Measurements from ENCODE around the gene POTEH.
"Not testable (repeated sequence)": the region's sequence is repeated elsewhere in the genome, so short reads cannot be mapped to it uniquely, and the experiment has no call there.

The POTEH gene

GRCh38 chr22:15689749-15690125 is at the start of gene POTEH:
TSS of gene POTEH (plus strand) at chr22:15690026. CDS start at chr22:15690078, 52 bp downstream.
- H3K4me1 Mint-ChIP-seq; H3K4me3 Mint-ChIP-seq; ATAC-seq (replicated peaks); DNase-seq; H3K27ac Mint-ChIP-seq; H3K36me3 Mint-ChIP-seq; H3K9me3 Mint-ChIP-seq; H3K27me3 Mint-ChIP-seq: not testable (repeated sequence)

GRCh38 chr22:15642288-15642861 is 47.5 kb upstream of the POTEH start:
- H3K36me3 Mint-ChIP-seq; H3K27me3 Mint-ChIP-seq; H3K4me1 Mint-ChIP-seq; H3K9me3 Mint-ChIP-seq; H3K27ac Mint-ChIP-seq; ATAC-seq (replicated peaks); DNase-seq; H3K4me3 Mint-ChIP-seq: not testable (repeated sequence)

- not testable (repeated sequence) for H3K27ac Mint-ChIP-seq; H3K9me3 Mint-ChIP-seq; DNase-seq; H3K4me3 Mint-ChIP-seq; H3K27me3 Mint-ChIP-seq; ATAC-seq (replicated peaks); H3K4me1 Mint-ChIP-seq; H3K36me3 Mint-ChIP-seq
Measured at GRCh38 chr22:15651954-15652353, 37.9 kb upstream of the POTEH start.

GRCh38 chr22:15652738-15653137 is 37.1 kb upstream of the POTEH start:
- H3K36me3 Mint-ChIP-seq; H3K27ac Mint-ChIP-seq; H3K4me3 Mint-ChIP-seq; ATAC-seq (replicated peaks); H3K9me3 Mint-ChIP-seq; H3K4me1 Mint-ChIP-seq; H3K27me3 Mint-ChIP-seq; DNase-seq: not testable (repeated sequence)

- not testable (repeated sequence) for H3K9me3 Mint-ChIP-seq; H3K27me3 Mint-ChIP-seq; DNase-seq; H3K4me1 Mint-ChIP-seq; ATAC-seq (replicated peaks); H3K4me3 Mint-ChIP-seq; H3K36me3 Mint-ChIP-seq; H3K27ac Mint-ChIP-seq
Measured at GRCh38 chr22:15653241-15653640, 36.6 kb upstream of the POTEH start.

GRCh38 chr22:15661102-15661501 is 28.7 kb upstream of the POTEH start:
- ATAC-seq (replicated peaks); DNase-seq; H3K4me1 Mint-ChIP-seq; H3K27ac Mint-ChIP-seq; H3K4me3 Mint-ChIP-seq; H3K9me3 Mint-ChIP-seq; H3K36me3 Mint-ChIP-seq; H3K27me3 Mint-ChIP-seq: not testable (repeated sequence)

- H3K36me3 Mint-ChIP-seq; H3K27me3 Mint-ChIP-seq; ATAC-seq (replicated peaks); H3K9me3 Mint-ChIP-seq; H3K4me1 Mint-ChIP-seq; H3K4me3 Mint-ChIP-seq; H3K27ac Mint-ChIP-seq; DNase-seq: not testable (repeated sequence)
Measured at GRCh38 chr22:15664682-15665081, 25.1 kb upstream of the POTEH start.

GRCh38 chr22:15665478-15665877 is 24.3 kb upstream of the POTEH start:
- H3K4me3 Mint-ChIP-seq; H3K36me3 Mint-ChIP-seq; DNase-seq; H3K27me3 Mint-ChIP-seq; H3K9me3 Mint-ChIP-seq; H3K4me1 Mint-ChIP-seq; H3K27ac Mint-ChIP-seq; ATAC-seq (replicated peaks): not testable (repeated sequence)

- not testable (repeated sequence) for H3K4me3 Mint-ChIP-seq; DNase-seq; H3K27ac Mint-ChIP-seq; H3K27me3 Mint-ChIP-seq; H3K36me3 Mint-ChIP-seq; ATAC-seq (replicated peaks); H3K9me3 Mint-ChIP-seq; H3K4me1 Mint-ChIP-seq
Measured at GRCh38 chr22:15669430-15669829, 20.4 kb upstream of the POTEH start.

- not testable (repeated sequence) for DNase-seq; H3K9me3 Mint-ChIP-seq; H3K4me3 Mint-ChIP-seq; ATAC-seq (replicated peaks); H3K27me3 Mint-ChIP-seq; H3K36me3 Mint-ChIP-seq; H3K4me1 Mint-ChIP-seq; H3K27ac Mint-ChIP-seq
Measured at GRCh38 chr22:15679702-15680101, 10.1 kb upstream of the POTEH start.

- H3K36me3 Mint-ChIP-seq, H3K27ac Mint-ChIP-seq, H3K4me1 Mint-ChIP-seq, H3K27me3 Mint-ChIP-seq, H3K4me3 Mint-ChIP-seq, DNase-seq, H3K9me3 Mint-ChIP-seq: not testable (repeated sequence)
- peak; percentile 55 to 69 for ATAC-seq (replicated peaks)
Measured at GRCh38 chr22:15684115-15684514, 5.7 kb upstream of the POTEH start.

GRCh38 chr22:15684695-15685094 is 5.1 kb upstream of the POTEH start:
- not testable (repeated sequence) for H3K36me3 Mint-ChIP-seq, DNase-seq, H3K27ac Mint-ChIP-seq, H3K27me3 Mint-ChIP-seq, H3K4me1 Mint-ChIP-seq, H3K4me3 Mint-ChIP-seq, H3K9me3 Mint-ChIP-seq
- ATAC-seq (replicated peaks): peak; percentile 68 to 82

- not testable (repeated sequence) for ATAC-seq (replicated peaks); H3K4me3 Mint-ChIP-seq; H3K9me3 Mint-ChIP-seq; H3K27me3 Mint-ChIP-seq; DNase-seq; H3K27ac Mint-ChIP-seq; H3K4me1 Mint-ChIP-seq; H3K36me3 Mint-ChIP-seq
Measured at GRCh38 chr22:15685641-15686040, 4.2 kb upstream of the POTEH start.

GRCh38 chr22:15687086-15687485 is 2.7 kb upstream of the POTEH start:
- H3K9me3 Mint-ChIP-seq; H3K27ac Mint-ChIP-seq; H3K4me1 Mint-ChIP-seq; H3K4me3 Mint-ChIP-seq; ATAC-seq (replicated peaks); H3K27me3 Mint-ChIP-seq; DNase-seq; H3K36me3 Mint-ChIP-seq: not testable (repeated sequence)

- H3K36me3 Mint-ChIP-seq; DNase-seq; H3K27me3 Mint-ChIP-seq; H3K27ac Mint-ChIP-seq; H3K4me3 Mint-ChIP-seq; ATAC-seq (replicated peaks); H3K4me1 Mint-ChIP-seq; H3K9me3 Mint-ChIP-seq: not testable (repeated sequence)
Measured at GRCh38 chr22:15687676-15688075, 2.1 kb upstream of the POTEH start.

GRCh38 chr22:15688090-15688489 is 1.7 kb upstream of the POTEH start:
- H3K36me3 Mint-ChIP-seq; H3K27ac Mint-ChIP-seq; H3K27me3 Mint-ChIP-seq; DNase-seq; H3K4me3 Mint-ChIP-seq; H3K9me3 Mint-ChIP-seq; ATAC-seq (replicated peaks); H3K4me1 Mint-ChIP-seq: not testable (repeated sequence)
